GM19438 (cell line): ENCODE results near the gene REC114.
"Not testable (repeated sequence)": the region's sequence is repeated elsewhere in the genome, so short reads cannot be mapped to it uniquely, and the experiment has no call there.

Experiments
- ATAC-seq: cut with Tn5 transposase; IDR thresholded peaks from one replicate; pipeline ENCODE4 v1.9.1; 2021; ENCODE audit warnings: low read depth; ENCODE audit not compliant: unreplicated experiment

REC114 gene

DNA sequence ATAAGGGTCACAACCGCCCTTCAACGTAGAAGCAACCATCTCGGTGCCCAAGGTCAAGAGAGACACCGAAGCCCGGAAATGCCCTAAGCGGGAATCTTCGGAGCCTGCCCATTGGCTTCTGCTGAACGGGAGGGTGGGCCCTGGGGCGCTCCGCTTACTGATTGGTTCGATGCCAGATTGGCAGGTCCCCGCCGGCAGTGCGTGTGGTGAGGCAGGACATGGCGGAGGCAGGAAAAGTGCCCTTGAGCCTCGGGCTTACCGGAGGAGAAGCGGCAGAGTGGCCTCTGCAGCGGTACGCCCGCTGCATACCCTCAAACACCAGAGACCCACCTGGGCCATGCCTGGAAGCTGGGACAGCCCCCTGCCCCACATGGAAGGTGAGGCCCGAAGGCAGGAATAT, at the start of gene REC114:
Gene REC114 (plus strand): TSS at position 197 of the 400 bp plus-strand sequence. CDS start 22 bp downstream, at position 219.
- ATAC-seq = no peak

- ATAC-seq = no peak
Observed at GRCh38 chr15:73393336-73393735, 49.6 kb upstream of the REC114 start.

DNA sequence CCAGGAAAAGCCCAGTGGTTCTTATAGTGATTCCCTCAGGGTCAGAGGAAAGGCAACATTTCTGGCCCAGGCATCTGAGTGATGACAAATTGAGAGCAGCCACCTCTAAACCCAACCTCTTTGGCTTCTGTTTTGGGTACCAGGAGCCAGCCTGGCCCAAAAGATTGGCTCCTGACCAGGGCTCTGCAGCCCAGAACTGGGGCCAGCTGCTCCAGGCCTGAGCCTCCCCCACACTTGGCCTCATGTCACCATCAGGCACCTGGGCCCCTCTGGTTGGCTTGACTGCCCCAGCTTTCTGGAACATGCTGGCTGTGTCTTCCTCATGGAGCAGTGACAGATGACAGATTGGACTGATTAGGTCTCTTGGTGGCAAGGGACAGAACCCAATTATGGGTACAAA, 48.2 kb upstream of the REC114 start:
- no peak for ATAC-seq

GRCh38 chr15:73395671-73396070, 47.3 kb upstream of the REC114 start:
- no peak for ATAC-seq

DNA sequence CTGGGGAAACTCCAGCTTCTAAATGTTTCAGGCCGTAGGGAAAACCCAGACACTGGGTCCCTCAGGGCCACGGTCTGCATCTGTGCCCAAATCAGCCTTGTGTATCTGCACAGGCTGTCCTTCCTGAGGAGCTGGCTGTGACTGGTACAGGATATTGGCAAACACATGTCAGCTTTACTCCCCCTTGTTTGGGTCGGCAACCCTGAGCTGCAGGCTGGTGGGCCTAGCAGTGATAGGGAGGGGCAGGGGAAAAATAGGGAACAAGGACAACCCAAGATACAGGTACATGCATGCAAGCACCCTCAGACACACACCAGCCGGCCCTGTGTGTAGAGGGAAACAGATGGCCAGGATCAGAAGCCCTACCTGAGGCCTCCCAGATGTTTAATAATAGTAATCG, 45.5 kb upstream of the REC114 start:
- ATAC-seq = no peak

- ATAC-seq = no peak
Observed at GRCh38 chr15:73398861-73399260, 44.1 kb upstream of the REC114 start.

DNA sequence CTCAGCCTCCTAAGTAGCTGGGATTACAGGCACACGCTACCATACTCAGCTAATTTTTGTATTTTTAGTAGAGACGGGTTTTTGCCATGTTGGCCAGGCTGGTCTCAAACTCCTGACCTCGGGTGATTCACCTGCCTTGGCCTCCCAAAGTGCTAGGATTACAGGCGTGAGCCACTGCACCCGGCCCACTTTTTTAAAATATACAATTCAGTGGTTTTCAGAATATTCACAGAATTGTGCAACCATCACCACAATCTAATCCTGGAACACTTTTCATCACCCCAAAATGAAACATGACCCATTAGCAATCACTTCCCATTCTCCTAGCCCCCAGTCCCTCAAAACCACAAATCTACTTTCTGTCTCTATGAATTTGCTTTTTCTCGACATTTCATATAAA, 42.7 kb upstream of the REC114 start:
- ATAC-seq = not testable (repeated sequence)

DNA sequence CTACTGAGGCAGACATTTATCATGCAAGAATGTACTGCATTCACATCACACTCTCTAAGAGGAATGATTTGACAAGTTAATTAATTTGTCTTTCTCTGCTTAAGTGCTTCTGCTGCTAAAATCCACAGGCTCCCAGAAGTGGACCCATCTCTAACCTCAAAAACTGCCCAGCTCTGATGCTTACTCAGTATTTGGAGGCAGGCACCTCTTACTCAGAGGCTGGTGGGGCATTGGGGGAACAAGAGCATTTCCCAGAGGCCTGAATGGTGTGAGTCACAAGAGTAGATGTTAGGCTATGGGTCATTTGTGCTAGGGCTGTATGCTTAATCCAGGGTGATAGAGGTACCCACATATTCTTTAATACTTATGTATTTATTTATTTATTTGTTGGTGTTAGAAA, 39.8 kb upstream of the REC114 start:
- no peak for ATAC-seq

GRCh38 chr15:73414876-73415275, 28.1 kb upstream of the REC114 start:
- no peak for ATAC-seq

- no peak for ATAC-seq
Observed at GRCh38 chr15:73424506-73424905, 18.5 kb upstream of the REC114 start.

DNA sequence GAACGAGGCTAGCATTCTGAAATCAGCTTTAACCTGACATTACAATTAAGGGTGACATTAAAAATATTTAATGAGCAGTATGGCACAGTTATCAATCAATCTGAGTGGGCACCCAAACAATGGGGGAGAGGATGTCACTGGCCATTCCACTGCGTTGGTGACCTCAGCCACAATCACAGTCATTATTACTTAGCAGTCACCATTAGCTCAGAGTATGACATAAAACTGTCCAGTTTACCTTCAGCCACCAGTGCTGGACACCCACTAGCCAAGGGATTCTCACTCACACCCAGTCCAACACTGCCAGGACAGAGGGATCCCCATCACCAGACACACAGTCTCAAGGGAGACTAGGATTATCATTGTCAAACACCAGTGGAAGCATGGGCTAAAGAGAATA, 17.5 kb upstream of the REC114 start:
- ATAC-seq = no peak

GRCh38 chr15:73426323-73426994, 16.5 kb upstream of the REC114 start:
- no peak for ATAC-seq

GRCh38 chr15:73431329-73431728, 11.6 kb upstream of the REC114 start:
- not testable (repeated sequence) for ATAC-seq

DNA sequence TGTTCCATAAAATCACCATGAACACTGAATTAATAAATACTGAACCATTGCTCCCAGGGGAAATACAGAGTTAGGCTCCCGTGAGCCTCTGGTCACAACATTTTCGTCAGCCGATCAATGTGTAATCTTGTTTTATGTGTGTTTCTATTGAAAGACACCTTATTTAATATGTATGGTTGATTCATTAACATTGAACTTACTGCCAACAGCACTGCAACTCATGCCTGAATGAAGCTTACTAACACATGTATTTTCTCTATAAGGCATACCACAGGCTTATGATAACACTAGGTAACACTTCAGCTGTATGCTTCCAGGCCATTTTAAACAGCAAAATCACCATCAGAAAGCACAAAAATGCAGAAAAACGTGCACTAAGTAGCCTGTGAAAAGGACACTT, 9.1 kb upstream of the REC114 start:
- no peak for ATAC-seq

GRCh38 chr15:73436613-73437012, 6.4 kb upstream of the REC114 start:
- no peak for ATAC-seq

- ATAC-seq = no peak
Observed at GRCh38 chr15:73437543-73438109, 5.3 kb upstream of the REC114 start.

GRCh38 chr15:73438651-73439050, 4.3 kb upstream of the REC114 start:
- ATAC-seq = no peak

DNA sequence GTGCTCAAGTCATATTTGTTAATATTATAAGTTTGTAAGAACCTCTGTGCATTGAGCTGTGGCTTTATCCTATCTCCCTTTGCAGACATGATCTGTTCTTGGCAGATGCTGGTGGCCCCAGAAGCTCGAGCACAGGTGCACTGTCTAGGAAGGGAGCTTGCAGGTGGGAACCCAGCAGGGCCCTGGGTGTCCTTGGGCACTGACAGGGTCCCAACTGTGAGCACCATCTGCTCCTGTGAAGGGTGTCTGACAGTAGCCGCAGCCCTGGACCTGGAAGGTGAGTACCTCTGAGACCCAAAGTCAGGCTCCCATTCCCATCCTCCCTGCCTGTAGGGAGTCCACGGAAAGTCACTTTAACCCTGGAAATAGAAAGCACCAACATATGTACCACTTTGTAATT, 2.4 kb upstream of the REC114 start:
- no peak for ATAC-seq

DNA sequence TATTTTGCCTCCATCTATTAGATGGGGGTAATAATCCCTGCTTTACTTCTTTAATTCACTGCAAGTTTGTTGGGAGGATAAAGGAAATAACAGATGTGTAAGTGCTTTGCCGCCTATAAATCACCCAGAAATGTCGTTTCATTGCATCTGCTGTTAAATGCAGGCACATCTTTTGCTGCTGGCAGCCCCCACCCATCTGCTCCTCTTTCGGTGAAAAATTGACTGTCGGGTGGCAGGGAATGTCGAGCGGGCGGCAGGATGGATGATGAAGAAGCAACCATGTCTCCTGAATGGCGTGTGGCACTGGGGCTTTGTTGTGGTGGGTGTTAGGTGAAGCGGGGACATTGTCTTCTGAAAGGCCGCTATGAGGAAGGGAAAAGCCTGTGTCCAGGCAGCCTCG, 543 bp upstream of the REC114 start:
- ATAC-seq = no peak

GRCh38 chr15:73447471-73447870, 4.5 kb downstream of the REC114 start:
- ATAC-seq = not testable (repeated sequence)

DNA sequence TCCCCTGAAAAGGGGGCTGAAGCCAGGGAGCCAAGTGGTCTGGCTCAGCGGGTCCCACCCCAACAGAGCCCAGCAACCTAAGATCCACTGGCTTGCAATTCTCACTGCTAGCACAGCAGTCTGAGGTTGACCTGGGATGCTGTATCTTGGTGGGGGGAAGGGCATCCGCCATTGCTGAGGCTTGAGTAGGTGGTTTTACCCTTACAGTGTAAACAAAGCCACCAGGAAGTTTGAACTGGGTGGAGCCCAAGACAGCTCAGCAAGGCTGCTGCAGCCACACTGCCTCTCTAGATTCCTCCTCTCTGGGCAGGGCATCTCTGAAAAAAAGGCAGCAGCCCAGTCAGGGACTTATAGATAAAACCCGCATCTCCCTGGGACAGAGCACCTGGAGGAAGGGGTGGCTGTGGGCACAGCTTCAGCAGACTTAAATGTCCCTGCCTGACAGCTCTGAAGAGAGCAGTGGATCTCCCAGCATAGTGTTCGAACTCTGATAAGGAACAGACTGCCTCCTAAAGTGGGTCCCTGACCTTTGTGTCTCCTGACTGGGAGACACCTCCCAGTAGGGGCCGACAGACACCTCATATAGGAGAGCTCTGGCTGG, 5.3 kb downstream of the REC114 start:
- not testable (repeated sequence) for ATAC-seq

DNA sequence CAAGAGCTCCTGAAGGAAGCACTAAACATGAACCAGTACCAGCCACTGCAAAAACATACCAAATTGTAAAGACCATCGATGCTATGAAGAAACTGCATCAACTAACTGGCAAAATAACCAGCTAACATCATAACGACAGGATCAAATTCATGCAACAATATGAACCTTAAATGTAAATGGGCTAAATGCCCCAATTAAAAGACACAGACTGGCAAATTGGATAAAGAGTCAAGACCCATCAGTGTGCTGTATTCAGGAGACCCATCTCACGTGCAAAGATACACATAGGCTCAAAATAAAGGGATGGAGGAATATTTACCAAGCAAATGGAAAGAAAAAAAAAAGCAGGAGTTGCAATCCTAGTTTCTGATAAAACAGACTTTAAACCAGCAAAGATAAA, 7.0 kb downstream of the REC114 start:
- not testable (repeated sequence) for ATAC-seq
